Fibroblast of the conjunctiva (primary cell): ENCODE measurements around the gene AFF3.
"Not testable (repeated sequence)": the region's sequence is repeated elsewhere in the genome, so short reads cannot be mapped to it uniquely, and the experiment has no call there.

Experiments used
- DNase-seq: peaks from one replicate; pipeline ENCODE4 v3.0.0-alpha.2; 2010; ENCODE audit warnings: low read depth

Gene AFF3

DNA sequence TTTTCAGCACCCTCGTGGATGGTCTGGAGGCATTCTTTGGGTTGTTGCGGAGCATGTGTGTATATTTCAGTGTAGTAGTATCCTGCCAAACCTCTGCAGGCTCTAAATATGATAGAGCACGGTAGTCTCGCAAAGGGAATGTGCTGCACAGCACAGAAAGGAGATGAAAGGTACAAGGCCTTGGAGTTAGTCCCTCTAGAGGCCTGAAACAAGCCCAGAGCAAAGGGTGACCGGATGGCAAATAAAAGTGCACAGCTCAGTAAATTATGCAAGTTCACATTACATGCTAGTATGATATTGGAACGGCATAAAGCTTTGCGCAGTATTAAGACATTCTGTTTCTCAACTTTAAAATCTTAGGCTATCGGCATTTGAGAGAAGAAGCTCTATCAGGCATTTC is 358.1 kb downstream of the AFF3 start:
- no peak for DNase-seq

GRCh38 chr2:99780276-99780675 is 362.1 kb downstream of the AFF3 start:
- DNase-seq: no peak

GRCh38 chr2:99779276-99779675 is 363.1 kb downstream of the AFF3 start:
- no peak for DNase-seq

GRCh38 chr2:99777656-99778290 is 364.6 kb downstream of the AFF3 start:
- DNase-seq: no peak

DNA sequence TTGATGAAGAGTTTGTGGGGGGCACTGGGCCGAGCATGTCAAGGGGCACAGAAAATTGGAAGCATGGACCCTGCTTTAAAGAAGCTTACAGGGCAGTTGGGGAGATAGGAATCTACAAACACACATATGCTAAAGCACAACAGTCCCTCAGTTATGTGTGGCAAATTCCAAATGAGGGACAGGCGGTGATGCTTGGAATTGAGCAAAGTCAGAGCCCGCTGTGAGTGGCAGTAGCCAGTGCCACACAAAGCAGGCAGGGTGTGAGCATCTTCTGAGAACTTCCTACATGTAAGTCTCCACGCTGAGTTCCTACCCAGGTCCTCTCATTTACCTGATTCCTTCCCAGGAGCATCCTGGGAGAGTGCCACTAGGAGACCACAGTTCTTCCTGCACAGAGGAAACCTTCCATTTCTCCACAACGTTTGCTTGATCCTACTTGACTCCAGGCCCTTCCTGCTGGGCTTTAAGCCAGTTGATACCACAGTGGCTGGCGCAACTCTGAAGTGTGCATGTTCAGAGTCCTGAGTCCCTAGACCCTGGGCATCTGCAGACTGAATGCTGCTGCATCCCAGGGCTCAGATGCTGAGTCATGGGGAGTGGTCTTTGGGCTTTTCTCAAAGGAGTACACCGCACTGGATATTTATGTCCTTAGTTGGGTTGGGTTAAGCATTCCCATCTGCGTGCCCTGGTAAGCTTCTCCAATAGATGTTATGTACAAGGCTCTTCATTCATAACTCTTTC is 365.3 kb downstream of the AFF3 start:
- no peak for DNase-seq

GRCh38 chr2:99776206-99776905 is 366.0 kb downstream of the AFF3 start:
- no peak for DNase-seq

GRCh38 chr2:99775585-99775984 is 366.8 kb downstream of the AFF3 start:
- no peak for DNase-seq

GRCh38 chr2:99773642-99774041 is 368.7 kb downstream of the AFF3 start:
- not testable (repeated sequence) for DNase-seq

- DNase-seq: no peak
Observed at GRCh38 chr2:99772591-99773331, 369.6 kb downstream of the AFF3 start.

- no peak for DNase-seq
Observed at GRCh38 chr2:99771681-99772333, 370.6 kb downstream of the AFF3 start.

DNA sequence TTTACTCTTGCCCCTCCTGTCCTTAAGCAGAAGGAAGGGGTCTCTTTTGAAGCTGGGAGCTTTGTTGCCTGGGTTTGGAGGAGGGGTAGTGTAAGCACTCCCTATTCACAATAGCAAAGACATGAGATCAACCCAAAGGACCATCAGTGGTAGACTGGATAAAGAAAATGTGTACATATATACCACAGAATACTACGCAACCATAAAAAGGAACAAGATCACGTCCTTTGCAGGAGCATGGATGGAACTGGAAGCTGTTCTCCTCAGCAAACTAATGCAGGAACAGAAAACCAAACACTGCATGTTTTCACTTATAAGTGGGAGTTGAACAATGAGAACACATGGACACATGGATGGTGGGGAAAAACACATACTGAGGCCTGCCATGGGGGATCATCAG is 371.5 kb downstream of the AFF3 start:
- DNase-seq: no peak

DNA sequence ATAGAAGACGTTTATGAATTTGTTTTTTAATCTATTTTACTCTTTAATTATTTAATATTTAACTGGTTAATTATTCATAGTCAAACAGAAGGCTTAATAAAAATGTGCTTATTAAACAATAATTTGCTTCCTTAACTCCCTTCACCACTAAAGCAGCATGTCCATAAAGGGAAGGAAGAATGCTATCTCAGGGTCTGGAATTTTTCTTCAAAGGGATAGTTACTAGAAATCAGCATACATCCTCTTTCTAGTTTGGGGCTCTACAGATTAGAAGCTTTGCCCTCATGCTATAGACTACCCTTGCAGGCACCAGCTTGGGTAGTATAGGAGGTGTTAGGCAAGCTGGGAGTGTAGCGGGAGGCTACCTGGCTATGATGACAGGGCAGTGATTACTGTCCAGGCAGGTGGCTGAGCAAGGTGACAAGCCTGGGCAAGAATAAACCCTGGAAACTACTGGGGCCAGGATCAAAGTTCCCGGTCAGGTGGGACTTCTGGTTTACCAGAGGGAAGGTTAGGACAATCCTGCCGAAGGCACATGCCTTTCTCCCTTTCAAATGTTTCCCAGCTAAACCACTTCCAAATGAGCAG is 376.6 kb downstream of the AFF3 start:
- no peak for DNase-seq

GRCh38 chr2:99763764-99764163 is 378.6 kb downstream of the AFF3 start:
- DNase-seq: no peak

GRCh38 chr2:99762714-99763113 is 379.7 kb downstream of the AFF3 start:
- DNase-seq: no peak

GRCh38 chr2:99757611-99758114 is 384.7 kb downstream of the AFF3 start:
- DNase-seq: no peak

DNA sequence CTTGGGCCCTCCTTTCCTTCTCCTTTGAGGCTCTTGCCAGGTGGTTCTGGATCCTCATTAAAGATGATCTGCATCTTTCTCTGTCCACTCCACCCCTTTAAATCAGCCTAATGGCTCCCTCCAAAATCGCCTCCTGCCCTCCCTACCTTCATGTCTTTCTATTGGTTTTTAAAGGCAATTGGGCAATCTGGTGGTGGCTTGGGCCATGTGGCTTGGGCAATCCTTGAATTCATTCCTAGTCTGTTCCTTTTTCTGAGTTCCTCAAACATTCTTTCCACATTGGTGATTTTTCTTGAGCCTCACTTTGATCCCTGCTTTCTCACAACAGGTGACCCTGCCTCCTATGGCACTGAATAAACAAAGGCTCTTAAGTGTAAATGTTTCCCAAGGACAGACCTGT is 386.3 kb downstream of the AFF3 start:
- DNase-seq: no peak

- DNase-seq: peak; percentile 2
Observed at GRCh38 chr2:99754210-99754609, 388.2 kb downstream of the AFF3 start.

DNA sequence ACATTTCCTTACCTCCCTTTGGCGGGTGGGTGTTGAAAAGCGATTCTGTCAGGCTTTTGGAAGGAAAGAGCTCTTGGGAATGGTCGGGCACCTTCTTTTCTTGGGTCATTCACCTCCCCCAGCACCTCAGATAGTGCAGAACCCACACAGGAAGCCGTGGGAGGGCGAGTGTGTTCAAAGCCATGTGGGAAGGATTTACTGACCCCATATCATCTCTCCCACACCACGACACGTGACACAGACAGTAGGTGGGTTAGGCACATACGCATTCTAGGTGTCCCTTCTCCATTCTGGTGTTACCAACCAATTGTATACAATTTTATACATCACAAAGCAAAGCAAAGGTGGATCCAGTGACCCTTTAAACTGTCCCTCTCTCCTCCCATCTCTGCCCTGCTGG is 388.9 kb downstream of the AFF3 start:
- no peak for DNase-seq

- DNase-seq: no peak
Observed at GRCh38 chr2:99748344-99748743, 394.0 kb downstream of the AFF3 start.

DNA sequence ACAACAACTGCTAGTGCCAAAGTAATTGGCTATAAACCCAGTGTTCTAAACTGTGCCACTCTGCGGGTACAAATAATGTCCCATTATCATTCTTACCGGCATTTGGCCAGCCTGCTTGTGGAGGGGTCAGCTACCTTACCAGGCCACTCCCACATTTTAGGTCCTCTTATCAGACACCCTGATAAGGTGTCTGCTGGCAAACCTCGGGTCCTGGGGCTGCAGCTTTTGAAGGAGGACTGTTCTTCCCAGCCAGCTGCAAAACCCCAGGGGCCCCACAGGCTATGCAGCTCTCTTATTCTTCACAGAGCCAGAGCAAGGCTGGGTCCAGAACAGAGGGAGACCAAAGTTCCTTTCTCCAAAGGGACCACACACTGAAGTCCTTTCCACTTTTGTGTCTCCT is 394.5 kb downstream of the AFF3 start:
- DNase-seq: no peak

- DNase-seq: no peak
Observed at GRCh38 chr2:99743146-99743545, 399.2 kb downstream of the AFF3 start.
